KOPT-K1 (cell line): ENCODE measurements around the gene GALNT4.
A peak's percentile ranks its signal among the peaks of the same experiment; 100 is the strongest.

Experiments used
- H3K27ac ChIP-seq: fragments of 200-600 bp; sonication (generic); 2 replicates; pipeline ENCODE4 v1.5.1; 2016; ENCODE audit warnings: antibody characterized with exemption, mild to moderate bottlenecking, low read depth, low read length; ENCODE audit not compliant: poor library complexity, severe bottlenecking
- H3K36me3 ChIP-seq: fragments of 200-600 bp; sonication (generic); 2 replicates; pipeline ENCODE4 v1.5.1; 2017; ENCODE audit warnings: antibody characterized with exemption, mild to moderate bottlenecking, low read length, moderate library complexity; ENCODE audit not compliant: insufficient read depth
- H3K9me3 ChIP-seq: fragments of 200-600 bp; sonication (generic); 2 replicates; pipeline ENCODE4 v1.5.1; 2017; ENCODE audit warnings: antibody characterized with exemption, low read length, mild to moderate bottlenecking; ENCODE audit not compliant: insufficient read depth, poor library complexity, severe bottlenecking

GALNT4 gene

GRCh38 chr12:89542912-89543592 lies 18.5 kb upstream of the GALNT4 start:
- Histone ChIP-seq H3K9me3 (no peaks in the 10 kb centered on the region), H3K27ac (no peak overlapping the region), H3K36me3 (no peaks in the 10 kb centered on the region)

GRCh38 chr12:89542236-89542635 lies 17.6 kb upstream of the GALNT4 start:
- no peaks in the 10 kb centered on the region for H3K9me3 ChIP-seq
- H3K27ac ChIP-seq = no peak overlapping the region
- H3K36me3 ChIP-seq = no peaks in the 10 kb centered on the region

GRCh38 chr12:89540586-89540985 lies 16.0 kb upstream of the GALNT4 start:
- Histone ChIP-seq H3K36me3 (no peaks in the 10 kb centered on the region), H3K9me3 (no peaks in the 10 kb centered on the region), H3K27ac (no peak overlapping the region)

- Histone ChIP-seq H3K9me3 (no peaks in the 10 kb centered on the region), H3K27ac (no peak overlapping the region)
These were observed 15.0 kb upstream of the GALNT4 start for GRCh38 chr12:89539426-89540223.

GRCh38 chr12:89538897-89539296 lies 14.3 kb upstream of the GALNT4 start:
- Histone ChIP-seq H3K9me3 (no peaks in the 10 kb centered on the region), H3K27ac (no peak overlapping the region), H3K36me3 (no peaks in the 10 kb centered on the region)

More at GRCh38 chr12:89539426-89540223, 15.0 kb upstream of the GALNT4 start:
- no peaks in the 10 kb centered on the region for H3K36me3 ChIP-seq

GRCh38 chr12:89537389-89537788 lies 12.8 kb upstream of the GALNT4 start:
- Histone ChIP-seq H3K36me3 (no peaks in the 10 kb centered on the region), H3K27ac (no peak overlapping the region), H3K9me3 (no peaks in the 10 kb centered on the region)

- Histone ChIP-seq H3K36me3 (no peaks in the 10 kb centered on the region), H3K9me3 (no peaks in the 10 kb centered on the region), H3K27ac (no peak overlapping the region)
These were observed 5.1 kb upstream of the GALNT4 start for GRCh38 chr12:89529738-89530137.

- Histone ChIP-seq H3K36me3 (peaks cover 7% of the 10 kb centered on the region), H3K9me3 (no peaks in the 10 kb centered on the region), H3K27ac (no peak overlapping the region)
These were observed 3.8 kb upstream of the GALNT4 start for GRCh38 chr12:89528434-89528833.

DNA sequence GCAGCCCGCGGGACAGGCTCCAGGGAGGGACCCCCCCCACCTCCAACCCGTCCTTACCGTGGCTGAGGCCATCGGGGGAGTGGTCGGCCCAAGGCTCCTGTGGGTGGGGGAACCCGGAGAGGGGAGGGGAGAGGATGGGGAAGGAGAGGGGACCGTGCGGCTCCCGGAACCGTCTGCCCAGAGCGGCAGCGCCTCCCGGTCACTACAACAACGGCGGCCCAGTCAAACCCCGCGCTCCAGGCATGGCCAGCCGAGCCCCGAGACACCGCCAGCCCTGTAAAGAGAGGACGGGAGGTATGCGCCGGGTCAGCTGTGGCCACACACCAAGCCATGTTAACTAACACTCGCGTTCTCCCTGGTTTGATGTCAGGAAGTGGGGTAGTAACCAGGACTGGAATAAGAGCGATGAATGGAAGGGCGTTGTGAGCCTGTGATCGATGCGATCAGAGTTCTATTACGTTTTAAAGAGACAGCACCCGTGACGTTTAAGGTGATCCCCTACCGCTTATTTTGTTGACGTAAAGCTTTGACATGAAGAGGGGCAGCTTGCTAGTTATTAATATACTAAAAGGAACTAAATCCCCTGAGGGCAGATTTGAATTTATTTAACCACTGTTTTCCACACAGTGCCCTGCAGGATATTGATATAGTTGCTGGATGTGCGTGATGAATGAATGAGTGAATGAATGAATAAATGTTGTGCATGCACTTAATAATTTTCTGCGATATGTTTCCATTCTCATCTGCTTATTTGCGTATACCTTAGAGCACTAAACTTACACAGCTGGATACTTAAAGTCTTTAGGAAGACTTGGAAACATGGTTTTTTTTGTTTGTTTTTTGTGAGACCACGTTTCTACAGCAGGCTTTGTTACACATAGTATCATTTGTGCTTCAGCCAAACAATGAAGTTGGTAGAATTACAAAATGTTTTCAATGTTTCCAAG lies 1.5 kb upstream of the GALNT4 start, which contains the start of gene POC1B:
Gene POC1B (minus strand): TSS at position 224 of the 947 bp plus-strand sequence. CDS start 152 bp downstream, at position 72.
- Histone ChIP-seq H3K9me3 (no peaks in the 10 kb centered on the region), H3K36me3 (peaks cover 29% of the 10 kb centered on the region), H3K27ac (peak within 1 kb of the TSS; percentile 76)

- no peaks in the 10 kb centered on the region for H3K9me3 ChIP-seq
- H3K36me3 ChIP-seq = peaks cover 29% of the 10 kb centered on the region
- H3K27ac ChIP-seq = peak overlapping the region; percentile 76
These were observed 768 bp upstream of the GALNT4 start for GRCh38 chr12:89525305-89525823.

- H3K27ac ChIP-seq = peak overlapping the region; percentile 76
These were observed 604 bp downstream of the GALNT4 start for GRCh38 chr12:89523843-89524540.

GRCh38 chr12:89523393-89523792 lies 1.2 kb downstream of the GALNT4 start:
- no peaks in the 10 kb centered on the region for H3K9me3 ChIP-seq
- H3K27ac ChIP-seq = no peak overlapping the region
- H3K36me3 ChIP-seq = peaks cover 29% of the 10 kb centered on the region

More at GRCh38 chr12:89523843-89524540, 604 bp downstream of the GALNT4 start:
- no peaks in the 10 kb centered on the region for H3K9me3 ChIP-seq
- H3K36me3 ChIP-seq = peaks cover 29% of the 10 kb centered on the region

DNA sequence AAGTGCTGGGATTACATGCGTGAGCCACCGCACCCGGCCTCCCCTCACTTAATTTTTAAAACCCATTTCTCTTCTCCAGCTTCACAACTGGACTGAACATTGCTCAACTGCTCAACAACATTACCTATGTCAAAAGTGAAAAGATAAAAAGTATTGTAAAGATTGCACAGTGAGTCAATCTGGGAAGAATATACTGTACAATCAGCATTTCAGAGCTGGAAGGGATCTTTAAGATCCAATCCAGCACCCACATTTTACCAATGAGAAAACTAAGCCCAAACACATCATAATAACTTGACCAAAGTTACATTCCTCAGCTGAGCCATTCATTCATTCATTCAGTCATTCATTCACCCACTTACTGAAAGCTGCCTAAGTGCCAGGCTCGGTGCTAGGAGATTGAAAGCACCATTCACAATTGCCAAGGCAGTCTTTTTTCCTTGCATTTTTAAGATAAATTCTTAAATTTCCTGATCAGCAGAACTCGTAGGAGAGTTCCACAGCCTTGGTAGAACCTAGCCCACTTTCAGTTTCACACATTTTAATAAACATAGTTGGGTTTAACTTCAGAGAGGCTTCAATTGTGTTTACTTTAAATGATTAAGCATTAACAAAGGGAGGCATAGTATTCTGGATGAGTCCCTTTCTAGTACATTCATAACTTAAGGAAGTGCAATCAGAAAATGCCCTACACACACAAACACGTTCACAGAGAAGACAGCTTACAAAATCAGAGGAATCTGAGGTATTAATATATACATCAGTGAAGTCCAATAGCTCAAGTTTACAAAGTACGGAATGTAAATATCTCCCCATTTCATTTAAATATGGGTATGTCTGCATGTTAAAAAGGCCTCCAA lies 3.0 kb downstream of the GALNT4 start:
- Histone ChIP-seq H3K27ac (no peak overlapping the region), H3K9me3 (no peaks in the 10 kb centered on the region), H3K36me3 (peaks cover 29% of the 10 kb centered on the region)
